OCI-LY7 (cell line): Measurements from ENCODE around the gene CTNND2. TPM values are rescaled to one million over a fixed set of nuclear protein-coding genes. Genes with fewer than 3 reads are reported as not detected.

Experiments used
- BruUV-seq: library from RNA; stranded (reverse); fragments of 400-500 nt; replicated peaks from 2 replicates; lab custom pipeline; 2021; lab: Mats Ljungman, UMichigan
- CTCF ChIA-PET: fragments of 300-600 bp; sonication (Branson Sonifier 250); formaldehyde crosslinking; loops from one replicate; lab custom pipeline; 2022; ENCODE audit warnings: antibody characterized with exemption; ENCODE audit not compliant: unreplicated experiment; lab: Charles Lee
- POLR2A ChIA-PET: fragments of 300-600 bp; sonication (Branson Sonifier 250); formaldehyde crosslinking; loops from one replicate; lab custom pipeline; 2022; ENCODE audit warnings: antibody characterized with exemption; lab: Charles Lee
- DNase-seq: peaks from one replicate; pipeline ENCODE4 v3.0.0-alpha.2; 2015; ENCODE audit warnings: low spot score
- H2AFZ ChIP-seq: fragments of 200-600 bp; sonication (generic), shearing (Covaris generic); 2 replicates; pipeline ENCODE4 v1.6.1; 2014; ENCODE audit warnings: mild to moderate bottlenecking, antibody characterized with exemption, low read length, moderate library complexity
- H3K27ac ChIP-seq: fragments of 200-600 bp; sonication (generic); 2 replicates; pipeline ENCODE4 v1.5.1; 2014; ENCODE audit warnings: mixed run types, low read depth, mild to moderate bottlenecking, moderate library complexity, low read length, inconsistent platforms; ENCODE audit not compliant: poor library complexity, severe bottlenecking
- H3K36me3 ChIP-seq: fragments of 200-600 bp; sonication (generic); 2 replicates; pipeline ENCODE4 v1.6.1; 2014; ENCODE audit warnings: mild to moderate bottlenecking, antibody characterized with exemption, low read length, moderate library complexity, mixed read lengths; ENCODE audit not compliant: insufficient read depth
- H3K4me1 ChIP-seq: fragments of 200-600 bp; sonication (generic); 2 replicates; pipeline ENCODE4 v1.5.1; 2014; ENCODE audit warnings: mild to moderate bottlenecking, low read length; ENCODE audit not compliant: insufficient read depth, poor library complexity, severe bottlenecking
- H3K4me2 ChIP-seq: fragments of 200-600 bp; sonication (generic); 2 replicates; pipeline ENCODE4 v1.6.1; 2014; ENCODE audit warnings: mild to moderate bottlenecking, low read length
- H3K4me3 ChIP-seq: fragments of 200-600 bp; sonication (generic); 2 replicates; pipeline ENCODE4 v1.5.1; 2014; ENCODE audit warnings: mild to moderate bottlenecking, low read depth, low read length; ENCODE audit not compliant: poor library complexity, severe bottlenecking
- H3K79me2 ChIP-seq: fragments of 200-600 bp; sonication (generic); 2 replicates; pipeline ENCODE4 v1.6.1; 2016; ENCODE audit warnings: low read depth, mild to moderate bottlenecking, low read length, moderate library complexity, mixed read lengths; ENCODE audit not compliant: insufficient read depth
- H3K9me2 ChIP-seq: fragments of 200-600 bp; sonication (generic); 2 replicates; pipeline ENCODE4 v1.6.1; 2016; ENCODE audit warnings: mild to moderate bottlenecking, low read length, mixed read lengths; ENCODE audit not compliant: insufficient read depth
- H3K9me3 ChIP-seq: fragments of 200-600 bp; sonication (generic); 2 replicates; pipeline ENCODE4 v1.6.1; 2014; ENCODE audit warnings: mild to moderate bottlenecking, mixed run types, low read length, mixed read lengths
- H4K20me1 ChIP-seq: fragments of 200-600 bp; sonication (generic); 2 replicates; pipeline ENCODE4 v1.6.1; 2014; ENCODE audit warnings: mild to moderate bottlenecking, antibody characterized with exemption, low read length, moderate library complexity, mixed read lengths; ENCODE audit not compliant: insufficient read depth
- EZH2phosphoT487 ChIP-seq: fragments of 200-600 bp; sonication (generic); IDR thresholded peaks from 2 replicates; pipeline ENCODE4 v1.6.1; 2018; ENCODE audit warnings: low read depth, borderline replicate concordance, mild to moderate bottlenecking, mixed run types, antibody characterized with exemption, low read length, moderate library complexity, mixed read lengths
- intact Hi-C: fragments of 100-400 bp; cut with micrococcal nuclease; formaldehyde crosslinking; loops from one replicate; pipeline ENCODE4 v1.10.0; 2022; ENCODE audit not compliant: unreplicated experiment
- total RNA-seq, 2 experiments: library from RNA; depleted of rRNA in 1 of 2; stranded (reverse); fragments of >200 nt in 1 of 2; shearing (Covaris generic) in 1 of 2; gene quantifications; 2 replicates each; pipeline ENCODE4 v1.2.3, GENCODE V29; 2014 to 2022
- TF ChIP-seq, protein P1 (sequence below): fragments of 200-600 bp; sonication (generic); conservative IDR thresholded peaks from 2 replicates; pipeline ENCODE4 v1.5.1; 2014; ENCODE audit warnings: mild to moderate bottlenecking, antibody characterized with exemption, low read length, moderate library complexity, mixed read lengths

Gene CTNND2
- total RNA-seq, 2 experiments from 2014 or later = not detected

DNA sequence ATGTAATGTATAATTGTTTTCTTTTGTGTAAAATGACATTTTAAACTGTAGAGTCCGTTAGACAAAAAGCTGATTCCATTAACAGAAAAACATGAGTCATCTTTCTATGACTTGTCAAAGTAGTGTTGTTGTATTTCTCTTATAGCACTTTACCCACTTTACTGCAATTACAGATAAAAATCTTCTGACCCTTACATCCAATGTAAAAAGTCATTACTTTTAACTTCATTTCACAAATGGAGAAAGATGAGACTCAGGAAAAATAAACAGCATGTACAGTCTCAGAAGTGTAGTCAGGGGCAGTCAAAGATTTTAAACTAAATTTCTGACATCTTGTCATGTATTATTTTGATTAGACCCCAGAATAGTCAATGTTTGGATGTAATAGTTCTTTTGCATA is 146.6 kb downstream of the CTNND2 start:
- Histone ChIP-seq H3K4me2 (no peak overlapping the region), H3K4me1 (no peaks in the 10 kb centered on the region), H3K9me2 (no peaks in the 10 kb centered on the region), H3K4me3 (no peak overlapping the region), H3K27ac (no peak overlapping the region), H2AFZ (no peak overlapping the region), H3K9me3 (no peaks in the 10 kb centered on the region), H3K36me3 (no peaks in the 10 kb centered on the region), H3K79me2 (no peaks in the 10 kb centered on the region), H4K20me1 (no peaks in the 10 kb centered on the region)
- intact Hi-C loops = no loop called here
- POLR2A ChIA-PET = no interaction called here
- CTCF ChIA-PET = no interaction called here
- DNase-seq = no peak
- no peak for TF ChIP-seq EZH2phosphoT487
- TF ChIP-seq, protein P1, sequence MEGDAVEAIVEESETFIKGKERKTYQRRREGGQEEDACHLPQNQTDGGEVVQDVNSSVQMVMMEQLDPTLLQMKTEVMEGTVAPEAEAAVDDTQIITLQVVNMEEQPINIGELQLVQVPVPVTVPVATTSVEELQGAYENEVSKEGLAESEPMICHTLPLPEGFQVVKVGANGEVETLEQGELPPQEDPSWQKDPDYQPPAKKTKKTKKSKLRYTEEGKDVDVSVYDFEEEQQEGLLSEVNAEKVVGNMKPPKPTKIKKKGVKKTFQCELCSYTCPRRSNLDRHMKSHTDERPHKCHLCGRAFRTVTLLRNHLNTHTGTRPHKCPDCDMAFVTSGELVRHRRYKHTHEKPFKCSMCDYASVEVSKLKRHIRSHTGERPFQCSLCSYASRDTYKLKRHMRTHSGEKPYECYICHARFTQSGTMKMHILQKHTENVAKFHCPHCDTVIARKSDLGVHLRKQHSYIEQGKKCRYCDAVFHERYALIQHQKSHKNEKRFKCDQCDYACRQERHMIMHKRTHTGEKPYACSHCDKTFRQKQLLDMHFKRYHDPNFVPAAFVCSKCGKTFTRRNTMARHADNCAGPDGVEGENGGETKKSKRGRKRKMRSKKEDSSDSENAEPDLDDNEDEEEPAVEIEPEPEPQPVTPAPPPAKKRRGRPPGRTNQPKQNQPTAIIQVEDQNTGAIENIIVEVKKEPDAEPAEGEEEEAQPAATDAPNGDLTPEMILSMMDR = no peak
- BruUV-seq = no TSS peak

DNA sequence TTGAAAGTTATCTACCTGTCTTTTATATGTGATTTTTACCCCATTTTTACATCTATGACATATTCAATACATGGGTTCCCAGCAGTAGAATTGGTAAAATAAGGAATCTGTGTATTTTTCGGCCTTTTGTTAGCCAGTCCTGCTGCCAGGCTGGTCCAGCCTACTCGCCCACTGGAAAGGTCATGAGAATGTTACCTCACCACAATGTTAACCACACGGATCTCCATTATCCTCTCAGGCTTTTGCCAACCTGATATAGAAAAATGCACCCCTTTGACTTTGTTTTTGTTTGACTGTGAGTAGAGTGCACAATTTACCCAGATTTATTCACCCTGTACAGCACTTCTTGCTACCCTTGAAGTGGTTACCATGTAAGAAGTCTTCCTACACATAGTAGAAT is 167.2 kb downstream of the CTNND2 start:
- POLR2A ChIA-PET = no interaction called here
- no peak overlapping the region for H3K27ac ChIP-seq

DNA sequence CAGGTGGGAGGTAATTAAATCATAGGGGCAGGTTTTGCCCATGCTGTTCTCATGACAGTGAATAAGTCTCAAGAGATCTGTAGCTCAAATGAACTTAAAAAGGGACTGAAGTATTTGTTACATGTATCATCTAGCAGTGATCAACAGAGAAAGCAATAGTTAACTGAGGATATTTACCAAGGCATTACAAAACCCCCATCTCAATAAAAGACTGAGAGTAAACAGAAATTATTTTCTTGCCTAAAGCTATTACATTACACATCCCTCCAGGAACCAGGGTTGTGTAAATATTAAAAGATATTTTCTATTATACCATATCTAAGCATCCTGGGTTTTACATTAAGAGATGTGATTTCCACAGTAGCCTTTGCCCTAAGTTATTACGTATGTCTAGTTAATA is 169.9 kb downstream of the CTNND2 start:
- Histone ChIP-seq H3K4me1 (no peaks in the 10 kb centered on the region), H3K9me2 (no peaks in the 10 kb centered on the region), H3K9me3 (no peaks in the 10 kb centered on the region), H3K4me2 (no peak overlapping the region), H3K27ac (no peak overlapping the region), H3K36me3 (no peaks in the 10 kb centered on the region), H4K20me1 (no peaks in the 10 kb centered on the region), H3K79me2 (no peaks in the 10 kb centered on the region), H2AFZ (no peak overlapping the region), H3K4me3 (no peak overlapping the region)
- ChIA-PET CTCF (no interaction called here), POLR2A (no interaction called here)
- BruUV-seq = no TSS peak
- DNase-seq = no peak
- TF ChIP-seq, protein P1 = no peak
- TF ChIP-seq EZH2phosphoT487 = no peak
- intact Hi-C loops = no loop called here

More for the DNA sequence above, 167.2 kb downstream of the CTNND2 start:
- Histone ChIP-seq H3K4me2 (no peak overlapping the region), H3K9me2 (no peaks in the 10 kb centered on the region), H3K9me3 (no peaks in the 10 kb centered on the region), H2AFZ (no peak overlapping the region), H4K20me1 (no peaks in the 10 kb centered on the region), H3K4me1 (no peaks in the 10 kb centered on the region), H3K4me3 (no peak overlapping the region), H3K79me2 (no peaks in the 10 kb centered on the region), H3K36me3 (no peaks in the 10 kb centered on the region)
- CTCF ChIA-PET = no interaction called here
- no TSS peak for BruUV-seq
- DNase-seq = no peak
- intact Hi-C loops = no loop called here
- no peak for TF ChIP-seq EZH2phosphoT487
- TF ChIP-seq, protein P1 = no peak
